ENCODE results near the gene USP32.

The USP32 gene

DNA sequence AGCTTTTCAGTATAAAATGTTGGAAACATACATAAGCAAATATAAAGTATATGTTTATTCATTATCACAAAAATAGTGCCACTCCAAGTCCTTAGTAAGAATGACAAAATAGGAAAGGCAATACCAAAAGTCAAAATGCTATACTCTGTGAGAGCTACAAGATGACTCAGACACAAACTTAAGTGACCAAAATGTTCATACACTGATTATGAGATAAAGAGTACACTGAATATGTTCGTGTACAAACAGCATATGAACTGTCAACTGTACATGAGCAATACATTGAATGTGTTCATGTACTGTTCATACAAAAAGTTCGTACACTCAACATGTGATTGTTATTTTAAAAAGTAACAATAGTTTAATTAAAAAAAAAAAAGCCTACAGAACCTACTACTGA is 138.9 kb downstream of the USP32 start:
- TF ChIP-seq, protein P1, sequence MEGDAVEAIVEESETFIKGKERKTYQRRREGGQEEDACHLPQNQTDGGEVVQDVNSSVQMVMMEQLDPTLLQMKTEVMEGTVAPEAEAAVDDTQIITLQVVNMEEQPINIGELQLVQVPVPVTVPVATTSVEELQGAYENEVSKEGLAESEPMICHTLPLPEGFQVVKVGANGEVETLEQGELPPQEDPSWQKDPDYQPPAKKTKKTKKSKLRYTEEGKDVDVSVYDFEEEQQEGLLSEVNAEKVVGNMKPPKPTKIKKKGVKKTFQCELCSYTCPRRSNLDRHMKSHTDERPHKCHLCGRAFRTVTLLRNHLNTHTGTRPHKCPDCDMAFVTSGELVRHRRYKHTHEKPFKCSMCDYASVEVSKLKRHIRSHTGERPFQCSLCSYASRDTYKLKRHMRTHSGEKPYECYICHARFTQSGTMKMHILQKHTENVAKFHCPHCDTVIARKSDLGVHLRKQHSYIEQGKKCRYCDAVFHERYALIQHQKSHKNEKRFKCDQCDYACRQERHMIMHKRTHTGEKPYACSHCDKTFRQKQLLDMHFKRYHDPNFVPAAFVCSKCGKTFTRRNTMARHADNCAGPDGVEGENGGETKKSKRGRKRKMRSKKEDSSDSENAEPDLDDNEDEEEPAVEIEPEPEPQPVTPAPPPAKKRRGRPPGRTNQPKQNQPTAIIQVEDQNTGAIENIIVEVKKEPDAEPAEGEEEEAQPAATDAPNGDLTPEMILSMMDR (IDR thresholded peaks at IDR 0.05; ENCODE audit: extremely low read depth, missing control alignments): no peak

GRCh38 chr17:60252459-60252858 is 139.5 kb downstream of the USP32 start:
- TF ChIP-seq, protein P1 (IDR thresholded peaks at IDR 0.05; ENCODE audit: extremely low read depth, missing control alignments): no peak
- DNase-seq (ENCODE audit: low spot score): no peak

More for the DNA sequence above, 138.9 kb downstream of the USP32 start:
- DNase-seq (ENCODE audit: low spot score): no peak

GRCh38 chr17:60249290-60249826 is 142.6 kb downstream of the USP32 start:
- TF ChIP-seq, protein P1 (IDR thresholded peaks at IDR 0.05; ENCODE audit: extremely low read depth, missing control alignments): no peak
- no peak for DNase-seq (ENCODE audit: low spot score)

DNA sequence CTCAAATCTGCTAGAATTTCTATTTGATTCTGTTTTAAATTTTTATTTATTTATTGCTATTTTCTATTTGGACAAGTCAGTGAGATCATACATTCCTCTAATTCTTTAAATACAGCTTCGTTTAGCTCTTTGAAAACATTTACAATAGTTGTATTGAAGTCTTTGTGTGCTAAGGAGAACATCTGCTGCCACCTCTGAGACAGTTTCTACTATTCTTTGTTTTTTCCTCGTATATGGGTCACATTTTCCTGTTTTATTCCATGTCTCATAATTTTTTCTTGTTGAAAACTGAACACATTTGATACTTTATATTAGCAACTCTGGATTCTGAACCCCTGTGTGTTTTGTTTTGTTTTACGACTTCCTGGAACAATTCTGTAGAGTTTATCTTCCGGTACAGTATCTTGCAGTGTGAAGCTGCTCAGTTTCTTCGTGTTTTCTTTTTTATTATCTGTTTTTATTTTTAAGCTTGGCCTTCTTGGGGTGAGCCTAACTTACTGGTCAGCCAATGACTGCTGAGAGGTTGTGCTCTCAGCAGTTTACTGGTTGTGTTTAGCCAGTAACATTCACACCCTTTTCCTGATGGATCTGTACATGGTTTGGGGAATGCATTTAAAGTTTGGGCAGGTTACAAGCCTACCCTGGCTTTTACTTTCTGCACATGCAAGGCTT is 143.2 kb downstream of the USP32 start:
- TF ChIP-seq, protein P1 (IDR thresholded peaks at IDR 0.05; ENCODE audit: extremely low read depth, missing control alignments): no peak
- DNase-seq (ENCODE audit: low spot score): no peak

DNA sequence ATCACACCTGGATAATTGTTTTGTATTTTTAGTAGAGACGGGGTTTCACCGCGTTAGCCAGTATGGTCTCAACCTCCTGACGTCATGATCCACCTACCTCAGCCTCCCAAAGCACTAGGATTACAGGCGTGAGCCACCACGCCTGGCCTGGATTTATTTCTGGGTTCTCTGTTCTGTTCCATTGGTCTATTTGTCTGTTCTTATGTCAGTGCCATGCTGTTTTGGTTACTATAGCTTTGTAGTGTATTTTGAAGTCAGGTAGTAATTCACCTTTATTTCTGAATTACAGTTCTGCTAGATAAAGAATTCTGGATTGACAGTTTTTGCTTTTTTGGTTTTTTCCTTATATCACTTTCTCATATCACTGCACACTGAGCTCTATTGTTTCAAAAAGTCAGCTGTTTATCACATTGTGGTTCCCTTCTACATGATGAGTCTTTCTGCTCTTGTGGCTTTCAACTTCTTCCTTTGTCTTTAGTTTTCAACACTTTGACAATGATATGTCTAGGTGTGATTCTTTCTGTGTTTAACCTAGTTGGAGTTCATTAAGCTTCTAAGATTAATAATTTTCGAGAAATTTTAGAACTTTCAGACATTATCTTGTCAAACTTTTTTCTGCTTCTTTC is 144.0 kb downstream of the USP32 start:
- no peak for DNase-seq (ENCODE audit: low spot score)
- TF ChIP-seq, protein P1 (IDR thresholded peaks at IDR 0.05; ENCODE audit: extremely low read depth, missing control alignments): no peak

DNA sequence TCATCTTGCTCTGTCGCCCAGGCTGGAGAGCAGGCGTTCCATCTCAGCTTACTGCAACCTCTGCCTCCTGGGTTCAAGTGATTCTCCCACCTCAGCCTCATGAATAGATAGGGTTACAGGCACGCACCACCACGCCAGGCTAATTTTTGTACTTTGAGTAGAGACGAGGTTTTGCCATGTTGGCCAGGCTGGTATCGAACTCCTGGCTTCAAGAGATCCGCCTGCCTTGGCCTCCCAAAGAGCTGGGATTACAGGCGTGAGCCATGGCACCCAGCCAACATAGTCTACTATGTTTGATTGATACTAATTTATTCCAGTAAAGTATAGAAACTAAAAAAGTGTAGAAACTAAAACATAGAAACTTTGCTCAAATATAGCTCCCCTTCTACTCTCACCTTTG is 147.3 kb downstream of the USP32 start:
- TF ChIP-seq, protein P1 (IDR thresholded peaks at IDR 0.05; ENCODE audit: extremely low read depth, missing control alignments): no peak
- no peak for DNase-seq (ENCODE audit: low spot score)

- DNase-seq (ENCODE audit: low spot score): no peak
- TF ChIP-seq, protein P1 (IDR thresholded peaks at IDR 0.05; ENCODE audit: extremely low read depth, missing control alignments): no peak
These were observed 151.6 kb downstream of the USP32 start for GRCh38 chr17:60240290-60240689.
